ENCODE measurements around the gene KIF26B.

Gene KIF26B

GRCh38 chr1:245685111-245685810 lies 530.5 kb downstream of the KIF26B start:
- ATAC-seq (replicated peaks) (no peak), DNase-seq (no peak)

GRCh38 chr1:245686006-245686405 lies 531.2 kb downstream of the KIF26B start:
- peaks cover 9 to 24% of the 10 kb centered on the region in 2 donors for H3K36me3 Mint-ChIP-seq
- no peak overlapping the region for H3K4me3 Mint-ChIP-seq
- peaks cover 5 to 7% of the 10 kb centered on the region in 2 donors for H3K4me1 Mint-ChIP-seq
- H3K9me3 Mint-ChIP-seq = no peaks in the 10 kb centered on the region
- DNase-seq (no peak), ATAC-seq (replicated peaks) (no peak)
- no peak overlapping the region for H3K27ac Mint-ChIP-seq
- peaks cover 24% of the 10 kb centered on the region in 2 donors for H3K27me3 Mint-ChIP-seq

More at GRCh38 chr1:245685111-245685810, 530.5 kb downstream of the KIF26B start:
- Mint-ChIP-seq H3K27ac (peak overlapping the region; percentile 5), H3K36me3 (peaks cover 11 to 18% of the 10 kb centered on the region in 2 donors), H3K27me3 (peaks cover 16 to 24% of the 10 kb centered on the region in 2 donors), H3K4me3 (no peak overlapping the region), H3K4me1 (peaks cover 8 to 11% of the 10 kb centered on the region in 2 donors), H3K9me3 (no peaks in the 10 kb centered on the region)

DNA sequence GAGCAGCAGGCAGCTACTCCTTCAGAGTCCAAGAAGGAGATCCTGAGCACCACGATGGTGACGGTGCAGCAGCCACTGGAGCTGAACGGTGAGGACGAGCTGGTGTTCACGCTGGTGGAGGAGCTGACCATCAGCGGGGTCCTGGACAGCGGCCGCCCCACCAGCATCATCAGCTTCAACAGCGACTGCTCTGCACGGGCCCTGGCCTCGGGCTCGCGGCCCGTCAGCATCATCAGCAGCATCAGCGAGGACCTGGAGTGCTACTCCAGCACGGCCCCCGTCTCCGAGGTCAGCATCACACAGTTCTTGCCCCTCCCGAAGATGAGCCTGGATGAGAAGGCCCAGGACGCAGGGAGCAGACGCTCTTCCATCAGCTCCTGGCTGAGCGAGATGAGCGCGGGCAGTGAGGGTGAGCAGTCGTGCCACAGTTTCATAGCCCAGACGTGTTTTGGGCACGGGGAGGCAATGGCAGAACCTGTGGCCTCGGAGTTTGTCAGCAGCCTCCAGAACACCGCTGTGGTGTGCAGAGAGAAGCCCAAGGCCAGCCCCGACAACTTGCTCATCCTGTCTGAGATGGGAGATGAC lies 531.8 kb downstream of the KIF26B start:
- H3K27me3 Mint-ChIP-seq = peaks cover 24% of the 10 kb centered on the region in 2 donors

GRCh38 chr1:245687152-245687635 lies 532.4 kb downstream of the KIF26B start:
- H3K27me3 Mint-ChIP-seq = peaks cover 24% of the 10 kb centered on the region in 2 donors
- DNase-seq (no peak), ATAC-seq (replicated peaks) (peak in 1 of 2 donors; percentile 18)
- H3K4me1 Mint-ChIP-seq = peaks cover 4 to 7% of the 10 kb centered on the region in 2 donors
- no peak overlapping the region for H3K4me3 Mint-ChIP-seq
- no peaks in the 10 kb centered on the region for H3K9me3 Mint-ChIP-seq
- peaks cover 9 to 27% of the 10 kb centered on the region in 2 donors for H3K36me3 Mint-ChIP-seq
- no peak overlapping the region for H3K27ac Mint-ChIP-seq

More for the DNA sequence above, 531.8 kb downstream of the KIF26B start:
- no peak overlapping the region for H3K4me3 Mint-ChIP-seq
- no peaks in the 10 kb centered on the region for H3K9me3 Mint-ChIP-seq
- peaks cover 9 to 27% of the 10 kb centered on the region in 2 donors for H3K36me3 Mint-ChIP-seq
- DNase-seq = no peak
- H3K4me1 Mint-ChIP-seq = peaks cover 4 to 7% of the 10 kb centered on the region in 2 donors
- H3K27ac Mint-ChIP-seq = no peak overlapping the region
- no peak for ATAC-seq (replicated peaks)

GRCh38 chr1:245687636-245688535 lies 533.1 kb downstream of the KIF26B start:
- Mint-ChIP-seq H3K4me1 (peaks cover 4 to 7% of the 10 kb centered on the region in 2 donors), H3K4me3 (no peak overlapping the region), H3K9me3 (no peaks in the 10 kb centered on the region), H3K36me3 (peaks cover 9 to 27% of the 10 kb centered on the region in 2 donors), H3K27ac (no peak overlapping the region), H3K27me3 (peaks cover 24% of the 10 kb centered on the region in 2 donors)
- DNase-seq (no peak), ATAC-seq (replicated peaks) (peak in 1 of 2 donors; percentile 14)

- ATAC-seq (replicated peaks) = no peak
- H3K27ac Mint-ChIP-seq = no peak overlapping the region
- H3K27me3 Mint-ChIP-seq = peaks cover 24% of the 10 kb centered on the region in 2 donors
- no peak overlapping the region for H3K4me3 Mint-ChIP-seq
- no peaks in the 10 kb centered on the region for H3K9me3 Mint-ChIP-seq
- peaks cover 9 to 27% of the 10 kb centered on the region in 2 donors for H3K36me3 Mint-ChIP-seq
- H3K4me1 Mint-ChIP-seq = peaks cover 4 to 7% of the 10 kb centered on the region in 2 donors
- no peak for DNase-seq
Observed at GRCh38 chr1:245688536-245689453, 534.0 kb downstream of the KIF26B start.

DNA sequence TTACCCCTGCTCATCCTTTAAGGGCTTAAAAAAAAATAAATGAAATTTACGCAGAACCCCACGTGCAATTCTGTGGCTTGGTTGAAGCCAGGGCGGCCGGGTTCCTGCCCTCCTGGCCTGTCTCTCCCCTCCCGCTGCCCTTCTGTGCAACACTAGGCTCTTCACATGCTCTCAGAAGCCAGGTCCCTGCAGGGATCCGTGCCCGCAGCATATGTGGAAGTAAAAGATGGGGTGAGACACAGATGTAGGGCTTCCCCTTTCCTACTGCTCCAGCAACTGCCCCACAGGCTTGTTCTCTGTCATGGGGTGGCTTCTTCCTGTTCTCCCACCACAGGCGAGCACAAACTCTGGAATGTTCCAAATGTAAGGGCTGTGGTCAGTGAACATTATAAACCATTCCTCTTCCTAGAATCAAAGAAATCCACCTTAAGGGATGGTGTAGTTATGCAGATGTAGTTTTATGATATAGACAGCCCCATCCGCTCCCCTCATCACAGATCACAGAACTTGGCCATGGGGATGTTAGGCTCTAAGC lies 535.4 kb downstream of the KIF26B start:
- peaks cover 24% of the 10 kb centered on the region in 2 donors for H3K27me3 Mint-ChIP-seq
- peaks cover 9 to 28% of the 10 kb centered on the region in 2 donors for H3K36me3 Mint-ChIP-seq
- H3K4me3 Mint-ChIP-seq = no peak overlapping the region
- no peaks in the 10 kb centered on the region for H3K9me3 Mint-ChIP-seq
- ATAC-seq (replicated peaks) (no peak), DNase-seq (no peak)
- no peak overlapping the region for H3K27ac Mint-ChIP-seq
- peaks cover 4 to 7% of the 10 kb centered on the region in 2 donors for H3K4me1 Mint-ChIP-seq

DNA sequence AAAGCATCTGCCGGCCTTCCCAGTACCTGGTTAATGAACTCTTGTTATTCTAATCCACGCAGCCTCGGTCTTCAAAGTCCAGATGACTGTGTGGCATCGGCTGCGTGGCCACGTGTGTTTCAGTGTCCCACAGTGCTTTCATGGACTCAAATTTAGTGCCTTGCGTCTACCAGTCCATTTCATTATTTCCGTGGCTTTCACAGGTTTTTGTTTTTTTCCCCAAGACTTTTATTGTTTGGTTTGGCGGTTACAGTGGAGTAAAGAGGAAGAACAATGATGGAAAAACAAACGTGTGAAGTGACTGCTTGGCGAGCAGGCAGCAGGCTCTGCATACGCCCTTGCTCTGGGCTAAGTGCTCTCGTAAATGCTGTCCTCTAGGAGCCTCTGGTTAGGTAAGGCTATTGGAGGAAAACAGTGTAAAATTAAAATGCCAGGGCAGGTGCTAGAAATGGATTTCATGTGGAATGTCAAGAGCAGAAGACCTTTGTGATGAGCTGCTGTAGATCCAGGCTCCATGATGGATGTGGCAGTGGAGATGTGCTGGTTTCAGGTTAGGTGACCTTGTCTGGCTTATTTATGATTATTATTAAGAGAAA lies 536.3 kb downstream of the KIF26B start:
- Mint-ChIP-seq H3K36me3 (peaks cover 7 to 28% of the 10 kb centered on the region in 2 donors), H3K4me3 (no peak overlapping the region), H3K27ac (peak overlapping the region; percentile 59), H3K4me1 (peaks cover 4 to 7% of the 10 kb centered on the region in 2 donors), H3K9me3 (no peaks in the 10 kb centered on the region), H3K27me3 (peaks cover 24% of the 10 kb centered on the region in 2 donors)
- ATAC-seq (replicated peaks) (no peak), DNase-seq (no peak)

DNA sequence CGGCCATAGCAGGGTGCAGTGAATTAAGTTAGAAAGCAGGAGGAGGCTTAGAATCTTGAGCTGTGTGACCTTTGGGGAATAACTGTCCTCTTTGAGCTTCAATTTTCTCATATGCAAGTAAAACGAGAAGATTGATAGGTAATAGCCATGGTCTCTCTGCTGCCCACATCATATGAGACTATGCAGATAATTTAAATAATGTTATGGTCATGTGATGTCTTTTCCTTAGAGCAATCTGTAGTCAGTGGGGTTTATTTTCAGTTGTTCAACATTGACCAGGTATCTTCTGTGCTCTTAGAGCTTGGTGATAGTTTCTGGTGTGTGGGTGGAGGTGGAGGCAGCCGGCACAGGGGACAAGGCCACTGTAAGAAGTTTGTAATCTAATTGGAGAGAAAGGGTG lies 537.1 kb downstream of the KIF26B start:
- DNase-seq (no peak), ATAC-seq (replicated peaks) (no peak)
- Mint-ChIP-seq H3K4me3 (no peak overlapping the region), H3K36me3 (peaks cover 7 to 25% of the 10 kb centered on the region in 2 donors), H3K9me3 (no peaks in the 10 kb centered on the region), H3K27me3 (peaks cover 16 to 20% of the 10 kb centered on the region in 2 donors), H3K27ac (no peak overlapping the region), H3K4me1 (peaks cover 4 to 6% of the 10 kb centered on the region in 2 donors)

DNA sequence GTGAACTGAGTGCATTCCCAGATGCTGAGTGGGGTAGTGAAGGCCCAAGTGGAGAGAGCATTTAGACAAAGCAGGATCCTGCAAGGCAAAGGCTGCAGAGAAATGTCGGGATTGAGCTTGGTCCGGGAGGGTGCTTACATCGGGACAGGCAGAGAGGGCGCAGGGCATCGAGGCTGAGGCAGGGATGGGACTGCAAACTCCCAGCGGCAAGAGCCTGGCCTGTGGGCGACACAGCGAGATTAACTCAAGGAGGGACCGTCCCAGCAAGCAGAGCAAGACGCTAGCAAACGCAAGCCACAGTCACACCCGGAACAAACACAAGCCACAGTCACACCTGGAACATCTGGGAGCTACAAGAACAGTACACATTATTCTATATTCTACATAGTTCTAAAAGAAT lies 537.5 kb downstream of the KIF26B start:
- DNase-seq (no peak), ATAC-seq (replicated peaks) (no peak)
- H3K27ac Mint-ChIP-seq = no peak overlapping the region
- H3K4me1 Mint-ChIP-seq = peaks cover 0 to 1% of the 10 kb centered on the region in 2 donors
- H3K36me3 Mint-ChIP-seq = peaks cover 4 to 21% of the 10 kb centered on the region in 2 donors
- peaks cover 11 to 16% of the 10 kb centered on the region in 2 donors for H3K27me3 Mint-ChIP-seq
- H3K9me3 Mint-ChIP-seq = no peaks in the 10 kb centered on the region
- no peak overlapping the region for H3K4me3 Mint-ChIP-seq

DNA sequence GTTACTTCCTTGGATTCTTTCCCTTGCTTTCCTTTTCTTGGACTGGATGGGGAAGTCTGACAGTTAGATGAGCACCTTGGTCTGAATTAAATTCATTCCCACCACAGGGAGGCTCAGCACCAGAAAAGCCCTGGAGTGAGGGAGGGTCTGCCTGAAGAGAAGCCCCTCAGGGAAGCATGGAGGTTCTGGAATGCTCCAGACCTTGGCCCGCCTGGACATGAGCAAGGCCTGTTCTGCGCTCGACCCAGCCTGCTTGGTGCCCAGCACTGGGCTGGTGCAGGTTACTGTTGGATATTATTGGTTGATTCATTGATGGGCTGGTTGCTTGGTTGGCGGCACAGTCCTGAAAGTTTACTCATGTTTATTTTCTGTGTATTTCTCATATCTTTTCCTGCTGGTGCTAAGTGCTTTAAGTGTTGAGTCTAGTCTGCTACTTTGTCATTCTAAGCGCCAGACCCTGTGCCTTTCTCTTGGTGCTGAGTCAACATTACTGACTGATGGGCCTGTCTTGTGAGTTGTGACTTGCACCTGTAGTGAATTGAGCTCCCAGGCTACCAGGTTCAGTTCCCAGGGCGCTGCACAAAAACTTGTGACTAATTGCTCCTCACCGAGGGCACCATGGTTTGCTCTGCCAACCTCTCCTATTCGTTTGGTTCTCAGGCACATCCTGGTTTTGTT lies 538.5 kb downstream of the KIF26B start:
- H3K27ac Mint-ChIP-seq = peak overlapping the region; percentile 32
- no peak overlapping the region for H3K4me3 Mint-ChIP-seq
- H3K9me3 Mint-ChIP-seq = no peaks in the 10 kb centered on the region
- DNase-seq (no peak), ATAC-seq (replicated peaks) (no peak)
- peaks cover 7 to 15% of the 10 kb centered on the region in 2 donors for H3K27me3 Mint-ChIP-seq
- peaks cover 4 to 20% of the 10 kb centered on the region in 2 donors for H3K36me3 Mint-ChIP-seq
- no peaks in the 10 kb centered on the region for H3K4me1 Mint-ChIP-seq

DNA sequence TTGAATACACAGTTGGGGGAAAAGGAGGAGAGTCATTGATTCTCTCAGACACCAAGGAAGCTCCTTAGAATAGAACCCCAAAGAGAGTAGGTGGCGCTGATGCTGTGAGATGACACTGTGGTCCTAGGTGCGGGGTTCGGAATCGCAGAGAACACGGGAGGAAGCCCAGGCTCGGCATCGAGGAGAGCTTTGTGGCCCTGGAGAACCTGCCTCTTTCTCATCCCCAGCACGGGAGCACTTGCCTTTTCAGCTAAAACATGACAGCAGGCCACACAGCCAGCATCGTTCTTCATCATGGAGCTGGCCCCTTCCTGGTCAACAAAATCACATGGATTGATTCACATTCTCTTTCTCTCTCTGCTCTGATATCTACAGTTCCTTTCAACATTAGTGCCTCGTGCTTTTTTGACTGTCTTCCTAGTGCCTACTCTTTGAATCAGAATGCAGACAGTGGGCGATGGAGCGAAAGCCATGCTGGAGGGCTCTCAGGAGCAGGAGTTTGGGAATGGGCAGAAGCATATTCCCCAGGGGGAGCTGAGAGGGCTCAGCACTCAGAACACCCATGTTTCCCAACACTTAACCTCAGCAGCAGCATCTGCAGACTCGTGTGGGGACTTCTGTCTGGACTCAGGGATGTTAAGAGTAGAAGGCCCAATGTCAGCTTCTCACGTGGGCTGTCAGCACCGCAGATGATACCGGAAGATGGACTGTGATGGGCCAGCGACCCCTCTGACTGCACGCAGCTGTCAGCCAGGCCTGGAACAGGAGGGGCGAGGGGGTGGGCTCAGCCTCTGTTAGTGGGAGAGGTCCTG lies 539.4 kb downstream of the KIF26B start:
- peaks cover 7 to 8% of the 10 kb centered on the region in 2 donors for H3K4me1 Mint-ChIP-seq
- H3K4me3 Mint-ChIP-seq = no peak overlapping the region
- H3K27ac Mint-ChIP-seq = peak overlapping the region; percentile 25
- H3K9me3 Mint-ChIP-seq = no peaks in the 10 kb centered on the region
- H3K36me3 Mint-ChIP-seq = peaks cover 4 to 25% of the 10 kb centered on the region in 2 donors
- DNase-seq (no peak), ATAC-seq (replicated peaks) (no peak)
- H3K27me3 Mint-ChIP-seq = peaks cover 6 to 15% of the 10 kb centered on the region in 2 donors

Data from stimulated activated naive B cell treated with anti-CD40 and anti-IgM and Interleukin-4, amounts not matched to agents 10 μg/mL and 1 μg/mL and 100 μg/mL, for 72 hours (primary cell).